ENCODE data around the gene COPA.

Gene COPA

GRCh38 chr1:160326418-160326817 is 16.6 kb downstream of the COPA start:
- Histone ChIP-seq H3K27ac (no peak overlapping the region), H3K9me3 (ENCODE audit: low read depth, low read length) (no peaks in the 10 kb centered on the region), H3K4me3 (no peak overlapping the region), H3K36me3 (ENCODE audit: insufficient read depth, low read length) (peaks cover 79% of the 10 kb centered on the region), H3K9ac (ENCODE audit: insufficient read length) (no peak overlapping the region)
- no peak for DNase-seq (ENCODE audit: low read depth, low spot score)
- no peak for TF ChIP-seq EZH2 (IDR thresholded peaks at IDR 0.05)
- TF ChIP-seq FOXP2 (optimal IDR thresholded peaks at IDR 0.05; ENCODE audit: control extremely low read depth, extremely low read length, insufficient read depth) = no peak
- no peak for TF ChIP-seq POLR2AphosphoS5 (IDR thresholded peaks at IDR 0.05; ENCODE audit: borderline replicate concordance, low read depth, low read length)

- TF ChIP-seq EZH2 (IDR thresholded peaks at IDR 0.05) = no peak
- no peak for TF ChIP-seq POLR2AphosphoS5 (IDR thresholded peaks at IDR 0.05; ENCODE audit: borderline replicate concordance, low read depth, low read length)
- TF ChIP-seq FOXP2 (optimal IDR thresholded peaks at IDR 0.05; ENCODE audit: control extremely low read depth, extremely low read length, insufficient read depth) = no peak
- H3K27ac ChIP-seq = no peak overlapping the region
- H3K36me3 ChIP-seq (ENCODE audit: insufficient read depth, low read length) = peaks cover 78% of the 10 kb centered on the region
- no peak overlapping the region for H3K4me3 ChIP-seq
- no peak overlapping the region for H3K9ac ChIP-seq (ENCODE audit: insufficient read length)
- no peak for DNase-seq (ENCODE audit: low read depth, low spot score)
- no peaks in the 10 kb centered on the region for H3K9me3 ChIP-seq (ENCODE audit: low read depth, low read length)
Measured at GRCh38 chr1:160325252-160325651, 17.8 kb downstream of the COPA start.

DNA sequence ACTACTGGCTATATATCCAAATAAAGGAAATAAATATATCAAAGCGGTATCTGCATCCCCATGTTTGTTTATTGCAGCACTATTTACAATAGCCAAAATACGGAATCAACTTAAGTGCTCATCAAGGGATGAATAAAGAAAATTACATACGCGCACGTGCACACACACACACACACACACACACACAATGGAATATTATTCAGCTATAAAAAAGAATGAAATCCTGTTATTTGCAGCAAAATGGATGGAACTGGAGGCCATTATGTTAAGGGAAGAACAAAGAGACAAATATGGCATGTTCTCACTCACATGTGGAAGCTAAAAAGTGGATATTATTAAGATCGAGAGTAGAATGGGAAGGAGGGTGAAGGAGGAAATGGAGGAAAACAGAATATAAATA is 20.2 kb downstream of the COPA start:
- no peak for DNase-seq (ENCODE audit: low read depth, low spot score)

GRCh38 chr1:160315359-160315758 is 27.7 kb downstream of the COPA start:
- TF ChIP-seq POLR2AphosphoS5 (IDR thresholded peaks at IDR 0.05; ENCODE audit: borderline replicate concordance, low read depth, low read length) (no peak), EZH2 (IDR thresholded peaks at IDR 0.05) (no peak), FOXP2 (optimal IDR thresholded peaks at IDR 0.05; ENCODE audit: control extremely low read depth, extremely low read length, insufficient read depth) (no peak)
- Histone ChIP-seq H3K36me3 (ENCODE audit: insufficient read depth, low read length) (peaks cover 86% of the 10 kb centered on the region), H3K9ac (ENCODE audit: insufficient read length) (no peak overlapping the region), H3K9me3 (ENCODE audit: low read depth, low read length) (no peaks in the 10 kb centered on the region), H3K4me3 (no peak overlapping the region), H3K27ac (no peak overlapping the region)
- DNase-seq (ENCODE audit: low read depth, low spot score) = no peak

More for the DNA sequence above, 20.2 kb downstream of the COPA start:
- Histone ChIP-seq H3K9ac (ENCODE audit: insufficient read length) (no peak overlapping the region), H3K36me3 (ENCODE audit: insufficient read depth, low read length) (peaks cover 76% of the 10 kb centered on the region), H3K4me3 (no peak overlapping the region), H3K27ac (no peak overlapping the region), H3K9me3 (ENCODE audit: low read depth, low read length) (no peaks in the 10 kb centered on the region)
- no peak for TF ChIP-seq POLR2AphosphoS5 (IDR thresholded peaks at IDR 0.05; ENCODE audit: borderline replicate concordance, low read depth, low read length)
- no peak for TF ChIP-seq FOXP2 (optimal IDR thresholded peaks at IDR 0.05; ENCODE audit: control extremely low read depth, extremely low read length, insufficient read depth)
- no peak for TF ChIP-seq EZH2 (IDR thresholded peaks at IDR 0.05)

DNA sequence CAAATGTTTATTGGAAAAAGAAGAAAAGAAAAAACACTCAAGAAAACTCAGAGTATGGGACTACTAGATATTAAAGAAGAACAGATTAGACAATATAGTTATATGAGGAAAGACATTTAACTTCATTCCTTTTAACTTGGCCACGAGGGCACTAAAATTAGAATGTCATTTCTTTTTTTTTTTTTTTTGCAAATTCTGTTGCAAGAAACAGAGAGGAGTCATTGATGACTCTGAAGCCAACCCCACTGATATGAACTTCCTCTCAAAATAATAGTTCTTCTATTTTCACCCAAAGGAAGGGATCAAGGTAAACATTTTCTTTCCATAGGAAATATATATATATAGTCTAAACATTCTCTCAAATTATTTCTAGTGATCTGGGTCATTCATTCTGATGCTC is 33.5 kb downstream of the COPA start:
- no peak for DNase-seq (ENCODE audit: low read depth, low spot score)
- TF ChIP-seq EZH2 (IDR thresholded peaks at IDR 0.05) = no peak
- TF ChIP-seq FOXP2 (optimal IDR thresholded peaks at IDR 0.05; ENCODE audit: control extremely low read depth, extremely low read length, insufficient read depth) = no peak
- TF ChIP-seq POLR2AphosphoS5 (IDR thresholded peaks at IDR 0.05; ENCODE audit: borderline replicate concordance, low read depth, low read length) = no peak
- Histone ChIP-seq H3K4me3 (no peak overlapping the region), H3K27ac (no peak overlapping the region), H3K9ac (ENCODE audit: insufficient read length) (no peak overlapping the region), H3K36me3 (ENCODE audit: insufficient read depth, low read length) (peaks cover 85% of the 10 kb centered on the region), H3K9me3 (ENCODE audit: low read depth, low read length) (no peaks in the 10 kb centered on the region)

- DNase-seq (ENCODE audit: low read depth, low spot score) = no peak
- TF ChIP-seq EZH2 (IDR thresholded peaks at IDR 0.05) (no peak), POLR2AphosphoS5 (IDR thresholded peaks at IDR 0.05; ENCODE audit: borderline replicate concordance, low read depth, low read length) (no peak), FOXP2 (optimal IDR thresholded peaks at IDR 0.05; ENCODE audit: control extremely low read depth, extremely low read length, insufficient read depth) (no peak)
- no peak overlapping the region for H3K9ac ChIP-seq (ENCODE audit: insufficient read length)
- no peak overlapping the region for H3K27ac ChIP-seq
- peaks cover 84% of the 10 kb centered on the region for H3K36me3 ChIP-seq (ENCODE audit: insufficient read depth, low read length)
- H3K4me3 ChIP-seq = no peak overlapping the region
- no peaks in the 10 kb centered on the region for H3K9me3 ChIP-seq (ENCODE audit: low read depth, low read length)
Measured at GRCh38 chr1:160309185-160309557, 33.9 kb downstream of the COPA start.

- DNase-seq (ENCODE audit: low read depth, low spot score) = no peak
- Histone ChIP-seq H3K4me3 (no peak overlapping the region), H3K27ac (no peak overlapping the region), H3K9ac (ENCODE audit: insufficient read length) (no peak overlapping the region), H3K36me3 (ENCODE audit: insufficient read depth, low read length) (peaks cover 81% of the 10 kb centered on the region), H3K9me3 (ENCODE audit: low read depth, low read length) (no peaks in the 10 kb centered on the region)
- TF ChIP-seq EZH2 (IDR thresholded peaks at IDR 0.05) = no peak
- TF ChIP-seq POLR2AphosphoS5 (IDR thresholded peaks at IDR 0.05; ENCODE audit: borderline replicate concordance, low read depth, low read length) = no peak
- no peak for TF ChIP-seq FOXP2 (optimal IDR thresholded peaks at IDR 0.05; ENCODE audit: control extremely low read depth, extremely low read length, insufficient read depth)
Measured at GRCh38 chr1:160308451-160309184, 34.4 kb downstream of the COPA start.

DNA sequence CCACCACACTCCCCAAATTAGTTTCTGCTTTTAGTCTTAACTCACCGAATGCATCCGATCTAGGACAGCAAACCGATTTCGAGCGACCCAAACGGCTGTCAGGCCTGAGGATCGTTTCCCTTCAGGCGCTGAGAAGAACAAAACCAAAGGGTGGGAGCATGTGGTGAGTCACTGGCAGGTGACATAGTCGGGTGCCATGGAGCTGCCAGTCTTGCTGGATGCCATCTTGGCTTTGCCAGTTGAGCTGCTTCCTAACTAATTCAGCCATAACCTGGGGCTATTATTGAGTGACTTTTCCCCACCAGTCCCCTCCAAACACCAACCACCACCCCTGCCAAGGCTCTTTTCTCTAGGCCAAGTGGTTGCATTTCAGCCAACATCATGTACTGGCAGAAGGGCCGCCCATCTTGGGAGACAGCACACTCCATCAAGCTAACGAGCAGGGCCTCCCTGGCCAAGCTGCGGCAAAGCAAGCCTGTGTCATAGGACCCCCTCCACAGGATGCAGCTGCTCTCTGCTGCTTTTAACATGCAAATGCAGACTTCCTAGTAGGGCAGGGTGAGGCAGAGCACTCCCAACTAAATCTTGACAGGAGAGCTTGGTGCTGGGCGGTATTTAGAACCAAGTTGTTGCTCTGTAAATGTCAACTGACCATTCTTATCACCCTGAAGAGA is 35.8 kb downstream of the COPA start:
- peaks cover 81% of the 10 kb centered on the region for H3K36me3 ChIP-seq (ENCODE audit: insufficient read depth, low read length)
- H3K9ac ChIP-seq (ENCODE audit: insufficient read length) = no peak overlapping the region
- H3K9me3 ChIP-seq (ENCODE audit: low read depth, low read length) = no peaks in the 10 kb centered on the region
- no peak overlapping the region for H3K4me3 ChIP-seq
- no peak overlapping the region for H3K27ac ChIP-seq
- no peak for DNase-seq (ENCODE audit: low read depth, low spot score)
- TF ChIP-seq POLR2AphosphoS5 (IDR thresholded peaks at IDR 0.05; ENCODE audit: borderline replicate concordance, low read depth, low read length) (no peak), FOXP2 (optimal IDR thresholded peaks at IDR 0.05; ENCODE audit: control extremely low read depth, extremely low read length, insufficient read depth) (no peak), EZH2 (IDR thresholded peaks at IDR 0.05) (no peak)
